ENCODE results near the gene EFNA4. TPM values are rescaled to one million over a fixed set of nuclear protein-coding genes. Genes with fewer than 3 reads are reported as not detected.

Gene EFNA4
- total and polyA plus RNA-seq, 9 of the 15 experiments (the other 6 are each of a cell fraction or from before 2014, with no cell fraction given): 0.68 to 7.4 (median 6.1) TPM

GRCh38 chr1:155051342-155051776 is 12.2 kb upstream of the EFNA4 start (continued):
- TF ChIP-seq, protein P1, sequence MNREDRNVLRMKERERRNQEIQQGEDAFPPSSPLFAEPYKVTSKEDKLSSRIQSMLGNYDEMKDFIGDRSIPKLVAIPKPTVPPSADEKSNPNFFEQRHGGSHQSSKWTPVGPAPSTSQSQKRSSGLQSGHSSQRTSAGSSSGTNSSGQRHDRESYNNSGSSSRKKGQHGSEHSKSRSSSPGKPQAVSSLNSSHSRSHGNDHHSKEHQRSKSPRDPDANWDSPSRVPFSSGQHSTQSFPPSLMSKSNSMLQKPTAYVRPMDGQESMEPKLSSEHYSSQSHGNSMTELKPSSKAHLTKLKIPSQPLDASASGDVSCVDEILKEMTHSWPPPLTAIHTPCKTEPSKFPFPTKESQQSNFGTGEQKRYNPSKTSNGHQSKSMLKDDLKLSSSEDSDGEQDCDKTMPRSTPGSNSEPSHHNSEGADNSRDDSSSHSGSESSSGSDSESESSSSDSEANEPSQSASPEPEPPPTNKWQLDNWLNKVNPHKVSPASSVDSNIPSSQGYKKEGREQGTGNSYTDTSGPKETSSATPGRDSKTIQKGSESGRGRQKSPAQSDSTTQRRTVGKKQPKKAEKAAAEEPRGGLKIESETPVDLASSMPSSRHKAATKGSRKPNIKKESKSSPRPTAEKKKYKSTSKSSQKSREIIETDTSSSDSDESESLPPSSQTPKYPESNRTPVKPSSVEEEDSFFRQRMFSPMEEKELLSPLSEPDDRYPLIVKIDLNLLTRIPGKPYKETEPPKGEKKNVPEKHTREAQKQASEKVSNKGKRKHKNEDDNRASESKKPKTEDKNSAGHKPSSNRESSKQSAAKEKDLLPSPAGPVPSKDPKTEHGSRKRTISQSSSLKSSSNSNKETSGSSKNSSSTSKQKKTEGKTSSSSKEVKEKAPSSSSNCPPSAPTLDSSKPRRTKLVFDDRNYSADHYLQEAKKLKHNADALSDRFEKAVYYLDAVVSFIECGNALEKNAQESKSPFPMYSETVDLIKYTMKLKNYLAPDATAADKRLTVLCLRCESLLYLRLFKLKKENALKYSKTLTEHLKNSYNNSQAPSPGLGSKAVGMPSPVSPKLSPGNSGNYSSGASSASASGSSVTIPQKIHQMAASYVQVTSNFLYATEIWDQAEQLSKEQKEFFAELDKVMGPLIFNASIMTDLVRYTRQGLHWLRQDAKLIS (CRISPR knock-in tag; IDR thresholded peaks at IDR 0.05): peak; percentile 23; the same call in 1 of the 2 replicates
- peak; percentile 70; the same call in 1 of the 2 replicates for TF ChIP-seq ZBTB1 (CRISPR knock-in tag; IDR thresholded peaks at IDR 0.05; ENCODE audit: borderline replicate concordance, low read depth)
- no peak for TF ChIP-seq ETS2 (tag; IDR thresholded peaks at IDR 0.05; ENCODE audit: borderline replicate concordance, poor library complexity, severe bottlenecking)
- TF ChIP-seq HDGF (IDR thresholded peaks at IDR 0.05): no peak
- no peak for TF ChIP-seq RNF2 (IDR thresholded peaks at IDR 0.05)
- TF ChIP-seq, protein P2, sequence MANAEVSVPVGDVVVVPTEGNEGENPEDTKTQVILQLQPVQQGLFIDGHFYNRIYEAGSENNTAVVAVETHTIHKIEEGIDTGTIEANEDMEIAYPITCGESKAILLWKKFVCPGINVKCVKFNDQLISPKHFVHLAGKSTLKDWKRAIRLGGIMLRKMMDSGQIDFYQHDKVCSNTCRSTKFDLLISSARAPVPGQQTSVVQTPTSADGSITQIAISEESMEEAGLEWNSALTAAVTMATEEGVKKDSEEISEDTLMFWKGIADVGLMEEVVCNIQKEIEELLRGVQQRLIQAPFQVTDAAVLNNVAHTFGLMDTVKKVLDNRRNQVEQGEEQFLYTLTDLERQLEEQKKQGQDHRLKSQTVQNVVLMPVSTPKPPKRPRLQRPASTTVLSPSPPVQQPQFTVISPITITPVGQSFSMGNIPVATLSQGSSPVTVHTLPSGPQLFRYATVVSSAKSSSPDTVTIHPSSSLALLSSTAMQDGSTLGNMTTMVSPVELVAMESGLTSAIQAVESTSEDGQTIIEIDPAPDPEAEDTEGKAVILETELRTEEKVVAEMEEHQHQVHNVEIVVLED (CRISPR knock-in tag; IDR thresholded peaks at IDR 0.05): no peak
- no peak for TF ChIP-seq KLF16 (IDR thresholded peaks at IDR 0.05)
- TF ChIP-seq MBD1 (CRISPR knock-in tag; IDR thresholded peaks at IDR 0.05): no peak
- no peak for TF ChIP-seq ZKSCAN8 (CRISPR knock-in tag; IDR thresholded peaks at IDR 0.05)
- TF ChIP-seq NR4A1 (CRISPR knock-in tag; IDR thresholded peaks at IDR 0.05): no peak
- TF ChIP-seq NR4A1 (tag; IDR thresholded peaks at IDR 0.05): no peak
- no peak for TF ChIP-seq NR2C1 (IDR thresholded peaks at IDR 0.05)
- no peak for TF ChIP-seq NR2C1 (tag; IDR thresholded peaks at IDR 0.05)
- peak; percentile 51 for TF ChIP-seq ZFX (CRISPR knock-in tag; IDR thresholded peaks at IDR 0.05)
- no peak for TF ChIP-seq BRF1 (IDR thresholded peaks at IDR 0.05; ENCODE audit: borderline replicate concordance, extremely low read depth, insufficient read length)
- TF ChIP-seq, protein P3, sequence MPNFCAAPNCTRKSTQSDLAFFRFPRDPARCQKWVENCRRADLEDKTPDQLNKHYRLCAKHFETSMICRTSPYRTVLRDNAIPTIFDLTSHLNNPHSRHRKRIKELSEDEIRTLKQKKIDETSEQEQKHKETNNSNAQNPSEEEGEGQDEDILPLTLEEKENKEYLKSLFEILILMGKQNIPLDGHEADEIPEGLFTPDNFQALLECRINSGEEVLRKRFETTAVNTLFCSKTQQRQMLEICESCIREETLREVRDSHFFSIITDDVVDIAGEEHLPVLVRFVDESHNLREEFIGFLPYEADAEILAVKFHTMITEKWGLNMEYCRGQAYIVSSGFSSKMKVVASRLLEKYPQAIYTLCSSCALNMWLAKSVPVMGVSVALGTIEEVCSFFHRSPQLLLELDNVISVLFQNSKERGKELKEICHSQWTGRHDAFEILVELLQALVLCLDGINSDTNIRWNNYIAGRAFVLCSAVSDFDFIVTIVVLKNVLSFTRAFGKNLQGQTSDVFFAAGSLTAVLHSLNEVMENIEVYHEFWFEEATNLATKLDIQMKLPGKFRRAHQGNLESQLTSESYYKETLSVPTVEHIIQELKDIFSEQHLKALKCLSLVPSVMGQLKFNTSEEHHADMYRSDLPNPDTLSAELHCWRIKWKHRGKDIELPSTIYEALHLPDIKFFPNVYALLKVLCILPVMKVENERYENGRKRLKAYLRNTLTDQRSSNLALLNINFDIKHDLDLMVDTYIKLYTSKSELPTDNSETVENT (CRISPR knock-in tag; IDR thresholded peaks at IDR 0.05): no peak
- TF ChIP-seq ZNF354B (CRISPR knock-in tag; IDR thresholded peaks at IDR 0.05): no peak

Data from K562 (cell line).